Urinary bladder (tissue), 2 donors: Measurements from ENCODE around the gene ERICH4. TPM values are rescaled to one million over a fixed set of nuclear protein-coding genes. Genes with fewer than 3 reads are reported as not detected.

Source experiments
- polyA plus RNA-seq: library from polyadenylated mRNA; stranded (reverse); fragments of 200-250 nt; gene quantifications from one replicate; pipeline ENCODE4 v1.2.3, GENCODE V29; 2013
- small RNA-seq: library from RNA; depleted of rRNA; stranded (forward); fragments of <200 nt; gene quantifications from one replicate; pipeline ENCODE3, GENCODE V24; 2014
- total RNA-seq: library from RNA; depleted of rRNA; stranded (reverse); fragments of >200 nt; gene quantifications from one replicate; pipeline ENCODE4 v1.2.3, GENCODE V29; 2014
- donor health status: healthy.

The ERICH4 gene
- total and polyA plus RNA-seq, 2 donors, result not detected

Small RNAs within 50 kb of the gene (small RNA-seq; reads per million reads assigned to genes)
- gene RF00017, result not detected

Other genes starting within 250 kb of the ERICH4 start
- gene CYP2S1, start 249.9 kb upstream of the ERICH4 start, total RNA-seq, result 0.53 TPM
- 3.9 TPM for gene CYP2S1, start 249.9 kb upstream of the ERICH4 start, polyA plus RNA-seq
- 53.7 TPM for gene AXL, start 223.9 kb upstream of the ERICH4 start, total RNA-seq
- gene AXL, start 223.9 kb upstream of the ERICH4 start, polyA plus RNA-seq, result 55.0 TPM
- gene HNRNPUL1, start 178.8 kb upstream of the ERICH4 start, total RNA-seq, result 79.3 TPM
- gene HNRNPUL1, start 178.8 kb upstream of the ERICH4 start, polyA plus RNA-seq, result 123 TPM
- gene CCDC97, start 133.0 kb upstream of the ERICH4 start, total RNA-seq, result 7.2 TPM
- gene CCDC97, start 133.0 kb upstream of the ERICH4 start, polyA plus RNA-seq, result 18.0 TPM
- gene TGFB1, start 89.2 kb upstream of the ERICH4 start, total RNA-seq, result 9.2 TPM
- gene TGFB1, start 89.2 kb upstream of the ERICH4 start, polyA plus RNA-seq, result 58.9 TPM
- 1.9 TPM for gene B9D2, start 79.0 kb upstream of the ERICH4 start, total RNA-seq
- gene B9D2, start 79.0 kb upstream of the ERICH4 start, polyA plus RNA-seq, result 10.0 TPM
- gene TMEM91, start 66.6 kb upstream of the ERICH4 start, total RNA-seq, result 6.6 TPM
- gene TMEM91, start 66.6 kb upstream of the ERICH4 start, polyA plus RNA-seq, result 36.2 TPM
- 11.2 TPM for gene EXOSC5, start 45.8 kb upstream of the ERICH4 start, total RNA-seq
- 31.0 TPM for gene EXOSC5, start 45.8 kb upstream of the ERICH4 start, polyA plus RNA-seq
- 25.8 TPM for gene BCKDHA, start 45.3 kb upstream of the ERICH4 start, total RNA-seq
- gene BCKDHA, start 45.3 kb upstream of the ERICH4 start, polyA plus RNA-seq, result 47.0 TPM
- gene B3GNT8, start 15.8 kb upstream of the ERICH4 start, total RNA-seq, result 0.69 TPM
- gene B3GNT8, start 15.8 kb upstream of the ERICH4 start, polyA plus RNA-seq, result 4.5 TPM
- 15.2 TPM for gene DMAC2, start 3.2 kb upstream of the ERICH4 start, total RNA-seq
- 77.4 TPM for gene DMAC2, start 3.2 kb upstream of the ERICH4 start, polyA plus RNA-seq
- gene CEACAM21, start 133.0 kb downstream of the ERICH4 start, total RNA-seq, result 2.1 TPM
- 0.90 TPM for gene CEACAM21, start 133.0 kb downstream of the ERICH4 start, polyA plus RNA-seq
- not detected for gene CEACAM4, start 183.9 kb downstream of the ERICH4 start, total RNA-seq
- 1.6 TPM for gene CEACAM4, start 183.9 kb downstream of the ERICH4 start, polyA plus RNA-seq
- not detected for gene CEACAM7, start 245.1 kb downstream of the ERICH4 start, total RNA-seq
- gene CEACAM7, start 245.1 kb downstream of the ERICH4 start, polyA plus RNA-seq, result not detected